Tibial nerve (tissue), 4 donors: ENCODE data around the gene DUOXA2.

Experiments
- EP300 ChIP-seq, 2 donors: sonication (generic); formaldehyde crosslinking; IDR thresholded peaks; one replicate each; pipeline ENCODE4 v1.6.1; 2017; ENCODE audit warnings: antibody characterized with exemption in 2 of 2, mild to moderate bottlenecking in 1 of 2
- POLR2A ChIP-seq, 2 donors: fragments of 450-650 bp; IDR thresholded peaks; one replicate each; pipeline ENCODE4 v1.6.1; 2017; ENCODE audit warnings: antibody characterized with exemption in 2 of 2, mild to moderate bottlenecking in 2 of 2, moderate library complexity in 2 of 2
- TF ChIP-seq, protein P1 (sequence below), 5 experiments: fragments of 200-600 bp in 3 of 5; fragments of 450-650 bp in 2 of 5; sonication (generic) in 3 of 5; IDR thresholded peaks; one replicate each; pipeline ENCODE4 v1.5.1; 2016 to 2019; ENCODE audit warnings: antibody characterized with exemption in 5 of 5, mild to moderate bottlenecking in 3 of 5, moderate library complexity in 2 of 5

DNA sequence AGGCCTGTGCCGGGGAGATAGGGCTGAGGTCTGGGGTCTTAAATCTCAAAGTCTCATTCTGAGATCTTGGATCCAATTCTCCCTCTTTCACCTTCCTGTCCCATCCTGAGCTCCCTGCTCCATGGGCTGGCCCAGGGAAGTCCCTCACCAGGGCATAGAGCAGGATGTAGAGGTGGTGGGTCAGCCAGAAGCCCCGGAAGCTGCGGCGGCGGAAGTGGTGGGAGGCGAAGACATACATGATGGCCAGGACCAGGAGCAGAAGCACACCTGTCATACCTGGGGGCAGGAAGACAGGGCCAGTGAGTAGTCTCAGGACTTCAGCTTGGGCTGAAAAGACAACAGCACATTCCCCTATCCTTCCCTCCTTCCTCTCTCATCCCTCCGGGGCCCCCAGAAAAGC lies 16.7 kb upstream of the DUOXA2 start:
- TF ChIP-seq, protein P1, sequence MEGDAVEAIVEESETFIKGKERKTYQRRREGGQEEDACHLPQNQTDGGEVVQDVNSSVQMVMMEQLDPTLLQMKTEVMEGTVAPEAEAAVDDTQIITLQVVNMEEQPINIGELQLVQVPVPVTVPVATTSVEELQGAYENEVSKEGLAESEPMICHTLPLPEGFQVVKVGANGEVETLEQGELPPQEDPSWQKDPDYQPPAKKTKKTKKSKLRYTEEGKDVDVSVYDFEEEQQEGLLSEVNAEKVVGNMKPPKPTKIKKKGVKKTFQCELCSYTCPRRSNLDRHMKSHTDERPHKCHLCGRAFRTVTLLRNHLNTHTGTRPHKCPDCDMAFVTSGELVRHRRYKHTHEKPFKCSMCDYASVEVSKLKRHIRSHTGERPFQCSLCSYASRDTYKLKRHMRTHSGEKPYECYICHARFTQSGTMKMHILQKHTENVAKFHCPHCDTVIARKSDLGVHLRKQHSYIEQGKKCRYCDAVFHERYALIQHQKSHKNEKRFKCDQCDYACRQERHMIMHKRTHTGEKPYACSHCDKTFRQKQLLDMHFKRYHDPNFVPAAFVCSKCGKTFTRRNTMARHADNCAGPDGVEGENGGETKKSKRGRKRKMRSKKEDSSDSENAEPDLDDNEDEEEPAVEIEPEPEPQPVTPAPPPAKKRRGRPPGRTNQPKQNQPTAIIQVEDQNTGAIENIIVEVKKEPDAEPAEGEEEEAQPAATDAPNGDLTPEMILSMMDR (IDR thresholded peaks at IDR 0.05) = no peak
- TF ChIP-seq EP300 (IDR thresholded peaks at IDR 0.05) = no peak
- TF ChIP-seq POLR2A (IDR thresholded peaks at IDR 0.05) = no peak
